Activated T-helper 9 cell treated with anti-CD3 and anti-CD28 coated beads, Interleukin-2, amount 50 U/mL, for 16 hours (primary cell): ENCODE results near the gene TP73.

ENCODE experiments used
- DNase-seq: peaks from one replicate; pipeline ENCODE4 v3.0.0-alpha.2; 2020; ENCODE audit warnings: low read depth

Gene TP73

GRCh38 chr1:3653286-3653618, 936 bp downstream of the TP73 start:
- DNase-seq, result no peak

DNA sequence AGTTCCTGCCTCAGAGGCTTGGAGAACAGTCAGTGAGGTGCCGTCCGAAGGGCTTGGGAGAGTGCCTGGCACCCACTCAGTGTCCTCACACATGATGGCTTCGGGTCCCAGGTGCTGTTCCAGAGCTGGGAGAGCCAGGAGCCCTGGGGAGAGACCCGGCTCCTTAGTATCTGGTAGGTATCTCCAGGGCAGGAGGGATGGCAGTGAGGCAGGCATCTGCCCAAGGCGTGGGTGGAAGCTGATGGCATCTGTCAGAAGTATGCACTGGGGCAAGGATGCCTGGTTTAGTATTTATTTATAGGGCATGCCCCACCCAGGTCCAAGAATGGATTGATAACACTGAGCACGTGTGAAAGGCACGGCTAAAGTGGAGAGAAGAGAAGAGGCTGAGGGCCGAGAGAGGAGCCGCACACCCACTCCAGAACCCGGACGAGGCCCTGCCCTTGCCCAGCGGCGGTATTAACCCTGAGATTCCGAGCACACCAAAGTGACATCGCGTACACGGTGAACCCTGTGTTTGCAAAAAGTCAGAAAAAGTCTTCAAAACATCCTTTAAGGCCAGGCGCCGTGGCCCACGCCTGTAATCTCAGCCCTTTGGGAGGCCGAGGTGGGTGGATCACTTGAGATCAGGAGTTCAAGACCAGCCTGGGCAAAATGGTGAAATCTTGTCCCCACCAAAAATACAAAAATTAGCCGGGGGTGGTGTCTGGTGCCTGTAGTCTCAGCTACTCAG, 2.4 kb downstream of the TP73 start:
- DNase-seq, result no peak

GRCh38 chr1:3656450-3657095, 4.3 kb downstream of the TP73 start:
- no peak for DNase-seq

GRCh38 chr1:3657096-3657475, 4.8 kb downstream of the TP73 start:
- DNase-seq, result no peak

GRCh38 chr1:3657578-3658230, 5.4 kb downstream of the TP73 start:
- no peak for DNase-seq

DNA sequence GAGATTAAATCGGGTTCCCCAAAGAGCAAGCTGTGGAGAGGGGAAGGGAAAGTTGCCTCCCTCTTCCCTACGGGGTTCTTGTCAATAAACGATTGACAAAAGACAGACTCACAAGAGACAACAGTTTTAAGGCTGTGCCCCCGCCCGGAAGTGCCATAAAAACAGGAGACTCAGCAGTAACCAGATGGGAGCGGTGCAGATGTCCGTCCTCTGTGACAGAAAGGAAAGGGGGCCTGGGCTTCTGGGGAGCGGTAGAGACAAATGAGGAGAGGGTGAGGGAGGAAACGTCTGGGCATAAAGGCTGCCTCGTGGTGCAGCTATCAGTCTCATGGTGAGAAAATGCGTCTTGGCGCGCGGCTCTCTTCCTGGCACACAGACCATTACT, 5.9 kb downstream of the TP73 start:
- DNase-seq, result no peak

DNA sequence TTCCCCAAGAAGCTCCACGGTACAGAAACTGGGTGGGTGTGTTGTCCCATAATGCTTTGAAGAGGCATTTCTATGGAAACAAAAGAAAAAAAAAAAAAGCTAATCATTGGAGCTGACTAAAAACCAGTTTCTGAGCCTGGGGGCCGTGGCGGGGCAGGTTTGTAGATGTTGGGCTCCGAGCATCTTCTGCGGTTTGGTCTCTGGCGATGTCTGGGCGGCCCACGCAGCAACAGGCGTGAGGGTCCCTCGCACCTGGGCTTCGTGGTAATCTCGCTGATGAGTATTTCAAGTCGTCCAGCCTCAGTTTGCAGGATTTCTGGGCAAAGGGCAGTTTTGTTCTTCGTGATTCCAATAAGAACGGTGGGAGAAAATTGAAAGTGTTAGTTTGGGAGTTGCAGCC, 6.8 kb downstream of the TP73 start:
- DNase-seq, result no peak

DNA sequence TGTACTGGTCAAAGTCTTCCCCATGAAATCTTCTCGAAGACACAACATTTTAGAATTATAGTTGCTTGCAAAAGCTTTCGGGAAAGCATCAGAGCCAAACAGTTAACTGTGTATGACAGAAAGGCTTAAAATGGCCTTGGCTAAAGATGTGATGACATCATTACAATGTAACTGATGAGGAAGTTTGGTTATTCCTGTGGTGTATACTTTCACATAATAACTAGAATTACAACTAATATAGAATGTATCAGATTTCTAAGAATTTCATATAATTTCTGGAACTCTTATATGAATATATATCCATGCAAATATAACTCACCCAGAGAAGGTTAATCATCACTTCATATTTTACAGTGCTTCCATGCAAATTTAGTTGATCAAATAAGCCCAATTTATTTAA, 8.4 kb downstream of the TP73 start:
- DNase-seq, result no peak

- DNase-seq, result no peak
These were observed 9.3 kb downstream of the TP73 start for GRCh38 chr1:3661631-3662030.

DNA sequence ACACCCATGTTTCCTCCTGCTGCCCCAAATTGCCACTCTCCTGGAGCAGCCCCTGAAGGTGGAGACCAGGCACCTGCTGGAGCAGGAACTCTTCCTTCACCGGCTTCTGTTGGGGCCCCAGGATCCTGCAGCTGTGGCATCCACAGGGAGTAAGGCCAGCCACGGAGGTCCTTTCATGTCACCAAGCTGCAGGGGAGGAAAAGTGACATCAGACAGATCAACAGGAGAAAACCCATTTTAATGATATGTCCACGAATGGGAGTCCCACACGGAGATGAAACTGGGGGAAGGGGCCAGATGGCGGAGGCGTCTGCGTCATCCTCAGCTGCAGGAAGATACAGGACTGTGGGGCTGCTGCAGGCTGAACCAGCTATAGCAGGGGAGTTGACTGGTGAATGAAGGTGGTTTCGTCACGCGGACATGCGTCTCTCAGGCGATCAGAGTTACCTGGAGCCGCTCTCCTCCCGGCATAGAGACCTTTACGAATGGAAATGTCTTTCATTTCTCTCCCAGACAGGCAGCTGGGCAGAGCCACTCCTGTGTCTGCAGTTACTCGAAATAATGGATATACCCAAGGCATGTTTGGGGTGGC, 9.9 kb downstream of the TP73 start:
- DNase-seq, result no peak

DNA sequence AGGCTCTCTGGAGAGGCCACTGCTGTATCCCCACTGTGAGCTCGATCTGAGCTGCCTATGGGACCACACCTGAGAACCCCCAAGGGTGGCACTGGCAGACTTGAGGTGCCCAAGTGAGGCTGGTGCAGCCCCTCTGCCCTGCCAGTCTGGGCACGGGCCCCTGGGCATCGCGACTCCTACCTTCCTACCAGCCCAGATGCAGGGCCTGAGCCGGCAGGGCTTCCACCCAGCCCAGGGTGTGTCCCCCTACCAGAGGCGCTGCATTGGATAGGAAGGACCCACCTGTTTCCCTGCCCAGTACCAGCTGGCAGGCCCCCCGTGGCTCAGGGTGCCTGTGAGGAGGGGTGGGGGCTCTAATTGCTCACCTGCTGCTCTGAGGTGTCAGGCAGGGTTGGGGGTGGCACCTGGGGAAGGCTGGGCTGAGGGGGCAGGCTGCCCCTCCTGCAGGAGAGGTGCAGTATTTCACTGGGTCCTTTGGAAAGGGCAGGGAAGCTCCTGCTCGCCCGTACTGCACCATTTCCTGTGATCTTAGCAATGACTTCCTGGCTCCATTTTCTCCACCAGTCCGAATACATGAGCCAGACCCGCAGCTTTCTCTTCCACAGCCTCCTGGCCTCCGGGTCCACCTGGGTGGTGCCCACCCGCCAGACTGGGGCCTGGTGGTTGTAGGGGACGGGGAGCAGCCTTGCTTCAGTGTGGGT, 11.8 kb downstream of the TP73 start:
- no peak for DNase-seq

DNA sequence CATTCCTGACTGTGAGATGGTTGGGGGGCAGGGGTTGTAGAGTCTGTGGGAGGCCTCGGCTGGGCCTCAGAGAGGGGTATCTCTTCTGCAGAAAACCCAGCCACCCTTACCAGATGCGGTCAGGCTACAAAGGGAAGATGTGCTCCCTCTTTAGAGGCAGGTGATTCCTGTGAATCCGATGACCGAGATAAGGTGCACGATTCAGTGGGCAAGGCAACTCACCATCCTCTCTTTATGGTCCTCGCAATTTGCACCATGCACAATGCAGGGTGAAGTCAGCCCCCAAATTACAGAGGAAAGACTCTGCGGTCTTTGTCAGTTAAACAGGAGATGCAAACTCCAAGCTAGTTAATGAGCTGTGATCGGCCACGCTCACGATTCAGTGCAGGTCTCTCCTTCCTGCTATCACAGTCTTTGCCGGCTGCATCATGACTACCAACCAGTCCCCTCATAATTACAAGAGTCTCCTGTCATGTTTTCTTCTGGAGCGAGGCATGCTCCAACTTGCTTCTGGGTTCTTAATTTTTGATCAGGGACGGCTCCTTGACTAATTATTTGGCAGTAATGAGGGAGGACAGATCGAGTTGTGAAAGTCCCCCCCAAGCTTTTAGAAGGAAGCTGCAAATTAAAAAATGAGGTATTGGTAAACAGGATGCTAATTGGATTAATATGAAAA, 12.5 kb downstream of the TP73 start:
- no peak for DNase-seq

DNA sequence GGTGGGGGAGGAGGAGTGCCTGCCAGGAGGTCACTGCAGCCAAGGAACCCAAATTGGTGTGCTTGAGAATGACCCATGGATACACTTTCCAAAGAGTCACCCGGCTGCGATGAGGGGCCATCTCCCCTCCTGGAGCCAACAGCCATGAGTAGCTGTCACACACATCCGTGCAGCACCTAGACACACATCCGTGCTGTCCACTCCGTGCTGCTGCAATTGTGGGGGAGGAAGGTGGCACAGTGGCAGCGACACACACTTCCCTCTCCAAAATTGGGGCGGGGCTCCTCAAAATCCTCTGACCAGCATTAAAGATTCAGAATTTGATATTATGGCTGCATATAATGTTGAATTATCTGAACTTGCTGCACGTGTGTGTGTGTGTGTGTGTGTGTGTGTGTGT, 15.8 kb downstream of the TP73 start:
- DNase-seq, result no peak

DNA sequence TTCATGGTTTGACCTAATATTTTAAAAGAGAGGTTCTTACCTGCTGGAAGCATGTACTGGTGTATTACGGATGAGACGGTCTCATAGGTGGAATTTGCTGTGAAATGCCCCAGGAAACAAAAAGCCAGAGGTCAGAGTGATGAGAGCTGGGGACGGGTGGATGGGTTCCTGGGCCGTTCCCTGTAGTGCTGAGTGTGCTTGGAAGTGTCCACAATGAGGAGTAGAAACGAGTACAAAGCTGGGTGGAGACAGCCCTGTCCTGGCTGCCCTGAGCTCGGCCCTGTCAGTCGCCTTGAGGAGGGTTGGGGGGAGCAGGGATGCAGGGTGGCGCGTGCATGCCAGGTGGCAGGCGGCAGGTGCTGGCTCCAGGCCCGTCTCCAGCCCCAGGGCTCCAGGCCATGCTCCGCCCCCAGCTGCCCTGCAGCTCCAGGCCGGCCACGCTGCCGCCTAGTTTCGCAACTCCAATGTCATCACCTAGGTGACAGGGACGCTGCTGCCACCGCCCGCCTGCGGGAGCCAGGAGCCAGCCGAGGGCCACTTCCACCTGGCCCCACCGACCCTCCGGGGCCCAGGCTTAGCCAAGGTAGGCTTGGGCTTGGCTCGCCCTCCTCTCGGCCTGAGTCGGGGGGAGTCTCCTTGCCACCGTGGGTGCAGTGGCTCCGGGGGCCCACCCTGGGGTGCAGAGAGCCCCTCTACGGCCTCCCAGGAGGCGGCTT, 16.4 kb downstream of the TP73 start:
- no peak for DNase-seq

DNA sequence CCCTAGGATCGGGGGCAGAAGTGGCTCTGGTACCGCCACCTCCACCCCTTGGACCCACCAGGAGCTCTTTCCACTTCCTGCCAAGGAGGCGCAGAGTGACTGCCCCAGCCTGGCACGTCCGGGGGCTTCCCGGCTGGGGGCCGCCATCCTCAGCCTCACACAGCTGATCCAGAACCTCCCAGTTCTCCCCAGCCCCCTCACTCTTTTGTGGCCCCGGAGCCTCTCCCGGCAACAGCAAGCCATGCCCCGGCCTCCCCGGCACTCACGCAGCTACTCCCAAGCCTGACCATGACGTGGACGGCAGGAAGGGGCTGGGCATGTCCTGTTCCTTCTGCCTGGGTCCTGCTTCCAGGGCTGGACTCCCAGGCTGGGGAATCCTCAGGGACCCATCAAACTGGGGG, 17.1 kb downstream of the TP73 start:
- DNase-seq, result no peak

DNA sequence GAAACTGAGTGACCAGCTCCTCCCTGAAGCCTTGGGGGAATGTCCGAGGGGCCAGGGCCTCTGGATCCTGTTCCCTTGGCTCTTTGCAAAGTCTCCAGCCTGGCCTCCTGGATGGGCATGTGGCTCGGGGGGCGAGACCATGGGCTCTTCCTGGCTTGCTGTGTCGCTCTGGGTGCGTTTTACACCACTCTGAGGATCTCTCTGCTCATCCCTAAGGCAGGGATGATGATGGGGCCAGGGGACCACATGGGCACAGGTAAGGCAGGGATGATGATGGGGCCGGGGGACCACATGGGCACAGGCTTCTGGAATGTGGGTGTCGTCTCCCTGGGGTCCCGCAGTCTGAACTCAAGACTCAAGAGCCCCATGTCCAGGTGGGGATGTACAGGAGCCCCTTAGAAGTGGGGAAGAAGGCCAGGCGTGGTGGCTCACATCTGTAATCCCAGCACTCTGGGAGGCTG, 17.7 kb downstream of the TP73 start:
- DNase-seq, result no peak

- no peak for DNase-seq
These were observed 18.5 kb downstream of the TP73 start for GRCh38 chr1:3670823-3671265.

GRCh38 chr1:3671371-3672180, 19.3 kb downstream of the TP73 start:
- no peak for DNase-seq

- no peak for DNase-seq
These were observed 20.1 kb downstream of the TP73 start for GRCh38 chr1:3672231-3672970.

DNA sequence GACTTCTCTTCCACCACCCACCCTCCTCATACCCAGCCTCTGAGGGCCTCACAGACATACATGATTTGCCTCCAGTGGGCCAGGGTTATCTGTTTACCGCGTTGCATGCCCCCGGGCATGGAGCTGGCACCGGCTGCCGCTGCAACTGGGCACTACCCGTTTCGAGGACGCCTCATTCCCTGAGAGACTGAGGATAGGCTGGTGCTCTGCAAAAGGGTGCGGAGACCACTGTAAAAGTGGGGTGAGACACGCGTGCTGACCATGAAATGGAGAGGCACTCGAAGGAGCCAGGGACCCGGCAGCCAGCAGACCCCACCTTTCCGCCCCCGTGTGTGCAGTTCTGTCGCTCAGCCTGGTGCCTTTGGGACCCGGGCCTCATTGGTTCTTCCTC, 20.6 kb downstream of the TP73 start:
- DNase-seq, result no peak
